GM18505 (cell line): ENCODE data around the gene MYBPHL.

Source experiments
- ATAC-seq: cut with Tn5 transposase; IDR thresholded peaks from one replicate; pipeline ENCODE4 v1.9.1; 2021; ENCODE audit not compliant: unreplicated experiment
- POLR2A ChIP-seq: IDR thresholded peaks from 4 replicates; pipeline ENCODE4 v1.6.1; 2011; ENCODE audit warnings: borderline replicate concordance; ENCODE audit not compliant: insufficient read depth, insufficient read length; ENCODE audit errors: extremely low read depth

MYBPHL gene

GRCh38 chr1:109279615-109280278 lies 27.1 kb downstream of the MYBPHL start:
- no peak for ATAC-seq
- no peak for TF ChIP-seq POLR2A

- TF ChIP-seq POLR2A = no peak
- ATAC-seq = no peak
Observed at GRCh38 chr1:109277434-109278204, 29.2 kb downstream of the MYBPHL start.

- no peak for TF ChIP-seq POLR2A
- no peak for ATAC-seq
Observed at GRCh38 chr1:109275706-109276345, 31.0 kb downstream of the MYBPHL start.

DNA sequence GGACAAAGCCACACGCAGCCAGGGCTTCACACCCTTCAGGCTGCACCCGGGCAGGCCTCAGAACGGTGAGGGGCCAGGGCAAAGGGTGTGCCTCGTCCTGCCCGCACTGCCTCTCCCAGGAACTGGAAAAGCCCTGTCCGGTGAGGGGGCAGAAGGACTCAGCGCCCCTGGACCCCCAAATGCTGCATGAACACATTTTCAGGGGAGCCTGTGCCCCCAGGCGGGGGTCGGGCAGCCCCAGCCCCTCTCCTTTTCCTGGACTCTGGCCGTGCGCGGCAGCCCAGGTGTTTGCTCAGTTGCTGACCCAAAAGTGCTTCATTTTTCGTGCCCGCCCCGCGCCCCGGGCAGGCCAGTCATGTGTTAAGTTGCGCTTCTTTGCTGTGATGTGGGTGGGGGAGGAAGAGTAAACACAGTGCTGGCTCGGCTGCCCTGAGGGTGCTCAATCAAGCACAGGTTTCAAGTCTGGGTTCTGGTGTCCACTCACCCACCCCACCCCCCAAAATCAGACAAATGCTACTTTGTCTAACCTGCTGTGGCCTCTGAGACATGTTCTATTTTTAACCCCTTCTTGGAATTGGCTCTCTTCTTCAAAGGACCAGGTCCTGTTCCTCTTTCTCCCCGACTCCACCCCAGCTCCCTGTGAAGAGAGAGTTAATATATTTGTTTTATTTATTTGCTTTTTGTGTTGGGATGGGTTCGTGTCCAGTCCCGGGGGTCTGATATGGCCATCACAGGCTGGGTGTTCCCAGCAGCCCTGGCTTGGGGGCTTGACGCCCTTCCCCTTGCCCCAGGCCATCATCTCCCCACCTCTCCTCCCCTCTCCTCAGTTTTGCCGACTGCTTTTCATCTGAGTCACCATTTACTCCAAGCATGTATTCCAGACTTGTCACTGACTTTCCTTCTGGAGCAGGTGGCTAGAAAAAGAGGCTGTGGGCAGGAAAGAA lies 32.0 kb downstream of the MYBPHL start:
- no peak for ATAC-seq
- TF ChIP-seq POLR2A = no peak

DNA sequence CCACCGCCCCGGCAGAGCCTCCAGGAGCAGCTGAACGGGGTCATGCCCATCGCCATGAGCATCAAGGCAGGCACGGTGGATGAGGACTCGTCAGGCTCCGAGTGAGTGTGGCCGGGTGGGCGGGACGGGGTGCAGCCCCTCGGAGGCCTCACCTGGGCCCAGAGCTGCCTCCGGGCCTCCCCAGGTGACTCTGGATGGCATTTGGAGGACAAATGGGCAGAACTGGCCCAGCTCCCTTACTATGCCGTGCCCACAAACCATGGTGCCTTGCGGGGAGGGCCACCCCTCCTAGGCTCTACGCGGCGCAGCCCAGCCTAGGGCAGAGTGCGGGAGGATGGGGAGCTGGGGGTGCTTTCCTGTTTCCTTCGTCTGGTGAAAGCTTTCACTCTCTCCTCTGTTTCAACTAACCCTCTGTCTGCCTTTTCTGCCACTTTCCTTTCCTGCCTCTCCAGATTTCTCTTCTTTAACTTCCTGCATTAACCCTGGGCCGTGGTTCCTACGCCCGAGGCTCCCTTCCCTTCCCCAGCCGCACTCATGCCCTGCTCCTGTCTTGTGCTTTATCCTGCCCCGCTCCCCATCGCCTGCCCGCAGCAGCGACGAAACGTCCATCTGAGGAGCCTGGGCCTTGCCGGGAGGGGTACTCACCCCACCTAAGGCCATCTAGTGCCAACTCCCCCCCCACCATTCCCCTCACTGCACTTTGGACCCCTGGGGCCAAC lies 33.1 kb downstream of the MYBPHL start:
- TF ChIP-seq POLR2A = no peak
- no peak for ATAC-seq

- no peak for TF ChIP-seq POLR2A
- ATAC-seq = no peak
Observed at GRCh38 chr1:109272831-109273547, 33.8 kb downstream of the MYBPHL start.

GRCh38 chr1:109272021-109272799 lies 34.6 kb downstream of the MYBPHL start:
- no peak for TF ChIP-seq POLR2A
- ATAC-seq = no peak

GRCh38 chr1:109271458-109271857 lies 35.4 kb downstream of the MYBPHL start:
- no peak for TF ChIP-seq POLR2A
- ATAC-seq = no peak

DNA sequence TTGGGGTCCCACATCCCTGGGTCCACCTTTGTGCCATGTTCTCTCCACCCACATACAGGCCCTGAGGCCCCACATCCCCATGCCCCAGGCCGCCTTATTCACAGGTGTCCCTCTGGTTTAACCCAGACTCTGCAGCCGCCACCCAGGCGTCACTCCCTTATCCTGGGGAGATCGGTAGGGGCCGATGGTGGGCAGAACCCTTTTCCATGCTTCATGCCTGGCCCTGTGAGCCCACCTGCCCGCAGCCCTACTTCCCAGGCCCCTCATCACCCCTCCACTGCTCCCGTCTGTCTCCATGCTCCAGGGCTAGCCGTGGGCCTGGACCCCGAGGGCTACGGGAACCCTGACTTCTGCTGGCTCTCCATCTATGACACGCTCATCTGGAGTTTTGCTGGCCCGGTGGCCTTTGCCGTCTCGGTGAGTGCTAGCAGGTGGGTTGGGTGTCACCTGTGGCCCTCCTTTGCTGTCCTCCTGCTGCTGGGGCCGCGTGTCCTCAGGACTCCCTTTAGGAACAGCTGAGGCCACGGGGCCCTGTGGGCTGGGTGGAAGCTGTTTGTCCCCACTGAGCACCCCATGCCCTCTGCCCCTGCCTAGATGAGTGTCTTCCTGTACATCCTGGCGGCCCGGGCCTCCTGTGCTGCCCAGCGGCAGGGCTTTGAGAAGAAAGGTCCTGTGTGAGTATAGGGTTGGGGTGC lies 36.0 kb downstream of the MYBPHL start:
- no peak for ATAC-seq

DNA sequence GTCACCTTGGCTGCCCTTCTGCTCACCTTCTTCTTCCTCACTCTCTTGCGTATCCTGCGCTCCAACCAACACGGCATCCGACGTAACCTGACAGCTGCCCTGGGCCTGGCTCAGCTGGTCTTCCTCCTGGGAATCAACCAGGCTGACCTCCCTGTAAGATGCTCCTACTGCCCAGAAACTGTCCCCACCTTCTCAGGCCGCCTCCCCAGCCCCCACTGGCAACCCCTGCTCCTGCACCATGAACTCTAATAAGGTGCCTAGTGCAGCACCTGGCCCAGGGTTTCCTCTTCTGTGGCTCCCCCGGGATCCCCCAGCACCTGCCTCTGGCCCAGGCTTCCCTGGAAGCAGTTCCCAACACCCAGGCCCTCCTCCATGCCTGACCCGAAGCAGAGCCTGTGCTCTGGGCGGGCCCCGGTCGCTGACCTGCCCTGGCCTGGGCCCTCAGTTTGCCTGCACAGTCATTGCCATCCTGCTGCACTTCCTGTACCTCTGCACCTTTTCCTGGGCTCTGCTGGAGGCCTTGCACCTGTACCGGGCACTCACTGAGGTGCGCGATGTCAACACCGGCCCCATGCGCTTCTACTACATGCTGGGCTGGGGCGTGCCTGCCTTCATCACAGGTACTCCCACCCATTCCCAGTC lies 36.7 kb downstream of the MYBPHL start:
- ATAC-seq = no peak
- no peak for TF ChIP-seq POLR2A

More for the DNA sequence above, 36.0 kb downstream of the MYBPHL start:
- TF ChIP-seq POLR2A = no peak

GRCh38 chr1:109269212-109269980 lies 37.4 kb downstream of the MYBPHL start:
- ATAC-seq = no peak
- no peak for TF ChIP-seq POLR2A
